Brain pericyte (primary cell): ENCODE measurements around the gene APOBEC3H.

Experiments used
- DNase-seq: peaks from one replicate; pipeline ENCODE4 v3.0.0-alpha.2; 2012; ENCODE audit warnings: low read depth, low spot score

Gene APOBEC3H

GRCh38 chr22:39135092-39135896 is 38.2 kb downstream of the APOBEC3H start:
- DNase-seq, result no peak

- no peak for DNase-seq
Observed at GRCh38 chr22:39136317-39136716, 39.3 kb downstream of the APOBEC3H start.

- DNase-seq, result no peak
Observed at GRCh38 chr22:39138357-39138997, 41.4 kb downstream of the APOBEC3H start.

GRCh38 chr22:39139933-39140332 is 42.9 kb downstream of the APOBEC3H start:
- no peak for DNase-seq

- DNase-seq, result no peak
Observed at GRCh38 chr22:39142088-39142680, 45.1 kb downstream of the APOBEC3H start.

GRCh38 chr22:39144101-39144767 is 47.2 kb downstream of the APOBEC3H start:
- no peak for DNase-seq

- DNase-seq, result no peak
Observed at GRCh38 chr22:39146256-39147101, 49.4 kb downstream of the APOBEC3H start.

GRCh38 chr22:39147335-39148025 is 50.4 kb downstream of the APOBEC3H start:
- no peak for DNase-seq

- no peak for DNase-seq
Observed at GRCh38 chr22:39148026-39148726, 51.1 kb downstream of the APOBEC3H start.

- no peak for DNase-seq
Observed at GRCh38 chr22:39148727-39149535, 51.9 kb downstream of the APOBEC3H start.

GRCh38 chr22:39149915-39150847 is 53.1 kb downstream of the APOBEC3H start:
- DNase-seq, result no peak

- DNase-seq, result no peak
Observed at GRCh38 chr22:39150848-39151215, 53.8 kb downstream of the APOBEC3H start.

- DNase-seq, result no peak
Observed at GRCh38 chr22:39151329-39151975, 54.4 kb downstream of the APOBEC3H start.

GRCh38 chr22:39152024-39152510 is 55.0 kb downstream of the APOBEC3H start:
- DNase-seq, result no peak

- no peak for DNase-seq
Observed at GRCh38 chr22:39152511-39153219, 55.6 kb downstream of the APOBEC3H start, which contains the start of gene CBX7. Gene CBX7, minus strand, starts transcription at chr22:39152680. Its CDS starts 236 bp downstream, at chr22:39152444.

GRCh38 chr22:39153220-39153717 is 56.2 kb downstream of the APOBEC3H start:
- no peak for DNase-seq
